C4-2B (cell line): Measurements from ENCODE around the gene SPAG17.

Experiments
- CTCF ChIP-seq: fragments of 450-650 bp; conservative IDR thresholded peaks from 2 replicates; pipeline ENCODE4 v1.5.1; 2017; ENCODE audit warnings: mild to moderate bottlenecking
- ZFX ChIP-seq: fragments of 450-650 bp; IDR thresholded peaks from 2 replicates; pipeline ENCODE4 v1.6.1; 2017

DNA sequence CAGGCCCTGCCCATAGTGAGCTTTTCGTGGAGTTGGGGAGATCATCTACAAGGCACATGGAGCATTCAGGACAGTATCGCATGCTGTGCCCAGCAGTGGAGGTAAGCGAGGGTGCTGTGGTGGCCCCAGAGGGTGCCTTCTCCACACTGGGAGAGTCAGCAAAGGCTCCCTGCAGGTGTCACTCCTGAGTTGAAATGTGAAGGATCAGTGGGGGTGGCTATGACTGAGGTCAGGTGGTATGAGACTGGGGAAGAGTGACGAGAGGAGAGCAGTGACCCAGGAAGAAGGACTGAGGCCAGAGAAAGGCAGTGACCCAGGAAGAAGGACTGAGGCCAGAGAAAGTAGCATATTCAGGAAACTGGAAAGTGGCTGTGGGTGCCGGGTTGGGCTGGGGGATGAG, 53.0 kb downstream of the SPAG17 start:
- no peak for TF ChIP-seq CTCF
- no peak for TF ChIP-seq ZFX
